Lower lobe of right lung (tissue), 2 donors: ENCODE measurements around the gene TMEM200A. TPM values are rescaled to one million over a fixed set of nuclear protein-coding genes. Genes with fewer than 3 reads are reported as not detected.

Experiments used
- ATAC-seq, 2 donors: fragments of 200-7000 bp; cut with Tn5 transposase; one replicate each; pipeline ENCODE4 v1.9.1; 2020 to 2022; ENCODE audit warnings: mild to moderate bottlenecking in 2 of 2, moderate library complexity in 2 of 2
- DNase-seq: peaks from one replicate; pipeline ENCODE4 v3.0.0-alpha.2; 2020
- H3K27ac ChIP-seq: fragments of 200-600 bp; one replicate; pipeline ENCODE4 v1.8.0; 2022
- H3K27me3 ChIP-seq: fragments of 200-600 bp; one replicate; pipeline ENCODE4 v1.8.0; 2022; ENCODE audit warnings: low read depth
- H3K36me3 ChIP-seq: fragments of 200-600 bp; one replicate; pipeline ENCODE4 v1.8.0; 2022; ENCODE audit warnings: mild to moderate bottlenecking
- H3K4me1 ChIP-seq: fragments of 200-600 bp; one replicate; pipeline ENCODE4 v1.8.0; 2022
- H3K4me3 ChIP-seq: fragments of 200-600 bp; one replicate; pipeline ENCODE4 v1.8.0; 2022; ENCODE audit warnings: mild to moderate bottlenecking
- H3K9me3 ChIP-seq: fragments of 200-600 bp; one replicate; pipeline ENCODE4 v1.8.0; 2022
- CTCF ChIP-seq: fragments of 200-600 bp; IDR thresholded peaks from one replicate; pipeline ENCODE4 v1.8.0; 2022; ENCODE audit warnings: antibody characterized with exemption, mild to moderate bottlenecking
- intact Hi-C: fragments of 100-400 bp; cut with DNase I; formaldehyde crosslinking; loops from one replicate; pipeline ENCODE4 v1.11.0; 2022
- total RNA-seq: library from RNA; stranded (reverse); fragmentation: NEBNext Ultra II Directional; extraction: Animal tissue kit (Norgen Biotek cat#: 25700); gene quantifications from one replicate; pipeline ENCODE4 v1.2.1, GENCODE V29; 2021
- donor health status: DM: no; HTN: yes; CAD: no; lungs with severe emphysema.

TMEM200A gene
- total RNA-seq, 1 donor from 2014 or later = 4.3 TPM

DNA sequence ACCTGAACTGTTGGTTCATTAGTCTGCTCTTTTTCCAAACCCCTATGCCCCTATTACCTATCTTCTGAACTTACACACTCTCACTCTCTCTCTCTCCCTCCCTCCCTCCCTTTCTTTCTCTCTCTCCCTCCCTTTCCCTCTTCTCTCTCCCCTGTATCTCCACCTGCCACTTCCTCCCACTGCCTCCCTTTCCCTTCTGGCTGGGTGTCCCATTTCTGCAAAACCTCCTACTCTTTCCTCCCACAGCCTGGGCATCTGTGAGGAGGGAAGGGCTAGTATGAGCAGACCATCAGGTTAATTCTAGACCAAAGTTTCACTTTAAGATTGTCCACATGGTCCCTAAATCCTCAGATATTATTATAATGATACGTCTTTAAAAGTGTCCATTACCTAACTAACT is 95.1 kb downstream of the TMEM200A start:
- DNase-seq = no peak
- H3K27ac ChIP-seq = no peak overlapping the region

DNA sequence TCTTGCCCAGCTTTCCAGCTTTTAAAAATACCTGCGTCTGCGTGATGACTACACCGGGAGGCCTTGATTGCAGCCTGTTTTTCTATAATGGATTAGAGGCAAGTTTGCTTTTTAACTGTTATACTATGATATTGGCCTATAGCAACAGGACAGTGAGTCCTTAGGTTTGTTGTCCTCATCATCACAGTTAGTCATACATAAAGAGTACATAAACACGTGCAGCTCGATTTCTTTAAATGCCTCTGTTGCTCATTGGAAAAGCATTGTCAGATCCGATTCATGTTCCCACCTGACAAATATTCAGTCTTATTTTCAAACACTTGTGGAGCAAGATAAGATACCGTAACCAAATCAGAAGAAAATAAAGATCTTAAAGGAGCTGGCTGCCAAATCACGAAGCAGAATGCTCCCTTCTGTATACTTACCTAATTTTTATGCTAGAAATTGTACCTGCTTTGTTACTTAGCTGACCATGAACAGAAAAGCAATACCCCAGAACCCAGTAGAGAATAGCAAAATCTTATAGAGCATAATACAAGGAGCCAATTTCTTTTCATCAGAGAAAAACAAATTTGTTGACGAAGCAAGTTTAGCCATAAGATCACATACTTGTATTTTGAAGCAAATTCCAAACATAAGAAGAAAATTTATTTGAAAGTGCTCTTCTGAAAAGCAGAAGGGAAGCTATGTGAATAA is 100.4 kb downstream of the TMEM200A start:
- H3K27ac ChIP-seq = no peak overlapping the region
- no peak for ATAC-seq
- H3K36me3 ChIP-seq = no peaks in the 10 kb centered on the region
- H3K4me3 ChIP-seq = no peak overlapping the region
- DNase-seq = no peak
- no peaks in the 10 kb centered on the region for H3K27me3 ChIP-seq
- TF ChIP-seq CTCF = no peak
- no peaks in the 10 kb centered on the region for H3K4me1 ChIP-seq
- intact Hi-C loops = no loop called here
- no peaks in the 10 kb centered on the region for H3K9me3 ChIP-seq

More for the DNA sequence above, 95.1 kb downstream of the TMEM200A start:
- Histone ChIP-seq H3K4me1 (no peaks in the 10 kb centered on the region), H3K27me3 (no peaks in the 10 kb centered on the region), H3K36me3 (no peaks in the 10 kb centered on the region), H3K9me3 (no peaks in the 10 kb centered on the region), H3K4me3 (no peak overlapping the region)
- intact Hi-C loops = no loop called here
- no peak for TF ChIP-seq CTCF
- ATAC-seq = no peak

DNA sequence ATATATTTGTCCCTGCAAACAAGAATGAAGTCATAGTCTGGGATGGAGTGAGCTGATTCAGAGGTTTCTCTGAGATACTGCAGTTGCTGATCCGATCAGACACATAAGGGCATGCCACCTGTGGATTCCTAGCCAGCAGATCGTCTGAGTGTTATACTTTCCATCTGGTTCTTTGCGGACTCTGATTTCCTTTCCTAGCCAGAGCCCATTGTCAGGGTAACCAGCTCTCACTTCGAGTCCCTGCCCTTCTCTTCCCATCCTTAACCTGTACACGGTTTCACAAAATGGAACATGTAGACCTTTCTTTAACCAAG is 100.9 kb downstream of the TMEM200A start:
- no peak for TF ChIP-seq CTCF
- Histone ChIP-seq H3K4me3 (no peak overlapping the region), H3K27ac (no peak overlapping the region), H3K4me1 (no peaks in the 10 kb centered on the region), H3K27me3 (no peaks in the 10 kb centered on the region), H3K9me3 (no peaks in the 10 kb centered on the region), H3K36me3 (no peaks in the 10 kb centered on the region)
- ATAC-seq (no peak), DNase-seq (no peak)
- intact Hi-C loops = no loop called here

DNA sequence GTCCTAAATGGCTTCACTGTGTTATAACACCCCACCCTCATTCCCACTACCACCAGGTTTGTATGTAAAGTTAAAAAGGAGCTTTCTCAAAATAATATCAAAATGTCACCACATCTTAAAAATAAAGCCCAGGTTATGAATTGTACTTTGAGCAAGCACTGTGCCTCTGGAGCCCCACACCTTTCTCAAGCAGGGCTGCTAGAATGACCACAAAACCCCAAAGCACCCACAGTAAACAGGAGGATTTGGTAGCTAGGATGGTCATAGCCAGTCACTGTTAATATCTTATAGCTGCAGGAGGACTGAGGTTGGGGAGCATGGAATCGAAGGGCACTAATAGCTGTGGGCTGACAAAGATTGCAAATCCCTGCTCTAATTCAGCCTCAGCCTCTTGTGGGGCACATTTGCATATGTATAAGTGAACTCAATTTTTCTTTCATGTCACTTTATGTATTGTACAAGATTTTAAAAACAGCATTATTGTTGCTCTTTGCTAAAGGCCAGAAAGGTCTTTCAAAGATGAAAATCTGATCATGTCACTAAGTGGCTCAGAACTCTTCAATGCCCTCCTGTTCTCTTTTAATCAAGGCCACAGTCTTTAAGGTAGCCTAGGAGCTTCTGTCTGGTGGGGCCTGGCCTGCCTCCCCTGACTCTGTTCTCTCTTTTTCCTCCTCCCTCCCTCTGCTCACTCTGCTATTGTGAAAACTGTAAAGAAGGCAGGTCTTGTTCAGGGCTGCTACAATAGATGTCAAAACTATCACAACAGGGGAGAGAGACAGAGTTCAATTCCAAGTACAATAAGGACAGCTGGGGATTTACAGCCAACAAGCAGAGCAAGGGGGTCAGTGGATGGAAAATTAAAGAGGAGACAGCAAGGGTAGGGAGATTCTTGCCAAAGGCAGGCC is 101.6 kb downstream of the TMEM200A start:
- no peaks in the 10 kb centered on the region for H3K4me1 ChIP-seq
- no peaks in the 10 kb centered on the region for H3K36me3 ChIP-seq
- H3K27me3 ChIP-seq = no peaks in the 10 kb centered on the region
- no peak overlapping the region for H3K27ac ChIP-seq
- no peak for ATAC-seq
- intact Hi-C loops = no loop called here
- no peak for TF ChIP-seq CTCF
- DNase-seq = no peak
- H3K9me3 ChIP-seq = no peaks in the 10 kb centered on the region
- H3K4me3 ChIP-seq = no peak overlapping the region

- H3K36me3 ChIP-seq = no peaks in the 10 kb centered on the region
- no peak overlapping the region for H3K4me3 ChIP-seq
- TF ChIP-seq CTCF = no peak
- H3K27me3 ChIP-seq = no peaks in the 10 kb centered on the region
- DNase-seq (no peak), ATAC-seq (no peak)
- no peaks in the 10 kb centered on the region for H3K9me3 ChIP-seq
- no peaks in the 10 kb centered on the region for H3K4me1 ChIP-seq
- no peak overlapping the region for H3K27ac ChIP-seq
- intact Hi-C loops = no loop called here
Measured at GRCh38 chr6:130470766-130471165, 104.9 kb downstream of the TMEM200A start.
